ENCODE measurements around the gene PARP1. TPM values are rescaled to one million over a fixed set of nuclear protein-coding genes. Genes with fewer than 3 reads are reported as not detected.
"Not testable (repeated sequence)": the region's sequence is repeated elsewhere in the genome, so short reads cannot be mapped to it uniquely, and the experiment has no call there.

The PARP1 gene
- total RNA-seq, 1 experiment from 2014 or later, result 256 TPM

DNA sequence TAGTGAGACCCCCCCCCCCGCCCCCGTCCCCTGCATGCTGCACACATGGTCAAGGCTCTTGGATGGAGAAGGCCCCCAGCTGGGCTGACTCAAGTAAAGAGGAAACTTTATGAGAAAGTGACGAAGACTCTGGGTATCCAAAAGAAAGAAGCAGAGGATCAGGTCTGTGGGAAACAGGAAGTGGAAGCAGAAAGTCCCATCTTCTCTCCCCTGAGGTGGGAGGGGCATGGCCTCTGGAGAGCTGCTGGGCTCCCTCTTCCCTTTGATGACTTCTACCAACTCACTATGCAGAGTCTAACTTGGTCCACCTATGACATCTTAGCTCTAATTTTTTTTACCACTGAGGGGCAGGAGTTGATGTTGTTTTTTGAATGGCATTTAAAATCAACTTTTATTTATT lies 56.2 kb downstream of the PARP1 start:
- no peak for DNase-seq (ENCODE audit: low spot score)

GRCh38 chr1:226350519-226350865 lies 57.4 kb downstream of the PARP1 start:
- no peak for DNase-seq (ENCODE audit: low spot score)

GRCh38 chr1:226349801-226350518 lies 57.9 kb downstream of the PARP1 start:
- no peak for DNase-seq (ENCODE audit: low spot score)

- no peak for DNase-seq (ENCODE audit: low spot score)
These were observed 58.8 kb downstream of the PARP1 start for GRCh38 chr1:226349081-226349480.

- no peak for DNase-seq (ENCODE audit: low spot score)
These were observed 63.2 kb downstream of the PARP1 start for GRCh38 chr1:226344441-226345259.

DNA sequence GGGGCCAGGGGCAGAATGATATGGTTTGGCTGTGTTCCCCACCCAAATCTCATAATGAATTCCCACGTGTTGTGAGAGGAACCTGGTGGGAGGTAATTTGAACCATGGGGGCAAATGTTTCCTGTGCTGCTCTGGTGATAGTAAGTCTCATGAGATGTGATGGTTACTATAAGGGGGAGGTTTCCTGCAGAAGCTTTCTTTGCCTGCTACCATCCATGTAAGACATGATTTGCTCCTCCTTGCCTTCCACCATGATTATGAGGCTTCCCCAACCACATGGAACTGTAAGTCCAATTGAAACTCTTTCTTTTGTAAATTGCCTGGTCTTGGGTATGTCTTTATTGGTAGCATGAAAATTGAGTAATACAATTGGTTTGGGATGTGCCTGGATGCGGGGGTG lies 65.2 kb downstream of the PARP1 start:
- no peak for DNase-seq (ENCODE audit: low spot score)

DNA sequence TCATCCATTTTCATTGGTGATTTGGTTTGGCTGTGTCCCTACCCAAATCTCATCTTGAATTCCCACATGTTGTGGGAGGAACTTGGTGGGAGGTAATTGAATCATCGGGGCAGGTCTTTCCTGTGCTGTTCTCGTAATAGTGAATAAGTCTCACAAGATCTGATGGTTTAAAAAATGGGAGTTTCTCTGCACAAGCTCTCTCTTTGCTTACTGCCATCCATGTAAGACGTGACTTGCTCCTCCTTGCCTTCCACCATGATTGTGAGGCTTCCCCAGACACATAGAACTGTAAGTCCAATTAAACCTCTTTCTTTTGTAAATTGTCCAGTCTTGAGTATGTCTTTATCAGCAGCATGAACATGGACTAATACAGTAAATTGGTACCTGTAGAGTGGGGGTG lies 67.8 kb downstream of the PARP1 start:
- DNase-seq (ENCODE audit: low spot score), result not testable (repeated sequence)

- DNase-seq (ENCODE audit: low spot score), result no peak
These were observed 70.5 kb downstream of the PARP1 start for GRCh38 chr1:226337276-226337875.

DNA sequence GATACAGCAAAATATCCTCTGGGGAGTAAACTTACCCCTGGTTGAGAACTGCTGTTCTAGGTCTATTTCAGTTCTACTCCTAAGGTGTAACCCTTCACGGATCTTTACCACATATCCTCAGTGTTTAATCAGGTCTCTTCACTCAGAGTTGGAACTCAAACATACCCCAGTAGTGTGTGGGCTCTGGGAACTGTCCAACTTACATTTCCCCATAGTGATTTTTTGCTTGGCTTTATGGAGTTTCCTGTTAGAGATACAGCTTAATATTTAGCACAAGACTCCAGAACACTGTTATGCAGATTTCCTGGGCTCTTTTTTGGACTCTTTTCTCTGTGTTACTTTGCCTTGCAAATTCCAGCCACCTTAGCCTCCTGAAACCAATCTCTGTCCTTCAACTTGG lies 72.2 kb downstream of the PARP1 start:
- DNase-seq (ENCODE audit: low spot score), result no peak

GRCh38 chr1:226332947-226333346 lies 74.9 kb downstream of the PARP1 start:
- no peak for DNase-seq (ENCODE audit: low spot score)

DNA sequence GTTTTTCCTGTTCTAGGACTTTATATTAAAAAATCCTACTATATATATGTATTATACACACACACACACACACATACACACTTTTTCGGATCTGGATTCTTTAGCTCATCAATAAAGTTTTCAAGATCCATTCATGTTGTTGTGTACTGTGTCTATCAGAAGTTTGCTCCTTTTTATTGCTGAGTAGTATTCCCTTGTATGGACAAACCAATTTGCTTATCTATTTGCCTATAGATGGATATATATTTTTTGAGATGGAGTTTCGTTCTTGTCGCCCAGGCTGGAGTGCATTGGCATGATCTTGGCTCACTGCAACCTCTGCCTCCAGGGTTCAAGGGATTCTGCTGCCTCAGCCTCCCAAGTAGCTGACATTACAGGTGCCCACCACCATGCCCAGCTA lies 78.7 kb downstream of the PARP1 start:
- no peak for DNase-seq (ENCODE audit: low spot score)

DNA sequence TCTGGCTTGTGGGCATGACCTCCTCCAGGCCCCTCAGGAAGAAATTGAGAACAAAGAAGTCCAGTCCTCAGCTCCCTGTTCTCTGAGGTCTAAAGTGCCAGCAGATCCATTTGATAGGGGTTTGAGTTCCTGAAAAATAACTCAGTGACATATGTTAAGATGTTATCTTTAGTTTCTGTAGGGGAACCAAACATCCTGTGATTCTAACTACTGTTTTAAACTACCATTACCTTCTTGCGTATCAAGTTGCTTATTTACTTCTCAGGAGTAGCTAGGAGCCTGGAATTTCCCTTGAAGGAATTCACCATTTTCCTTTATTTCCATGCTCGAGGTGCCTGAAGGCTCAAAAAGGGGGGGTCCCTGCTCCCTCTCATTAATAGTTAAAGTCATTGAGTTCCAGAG lies 80.1 kb downstream of the PARP1 start:
- no peak for DNase-seq (ENCODE audit: low spot score)

DNA sequence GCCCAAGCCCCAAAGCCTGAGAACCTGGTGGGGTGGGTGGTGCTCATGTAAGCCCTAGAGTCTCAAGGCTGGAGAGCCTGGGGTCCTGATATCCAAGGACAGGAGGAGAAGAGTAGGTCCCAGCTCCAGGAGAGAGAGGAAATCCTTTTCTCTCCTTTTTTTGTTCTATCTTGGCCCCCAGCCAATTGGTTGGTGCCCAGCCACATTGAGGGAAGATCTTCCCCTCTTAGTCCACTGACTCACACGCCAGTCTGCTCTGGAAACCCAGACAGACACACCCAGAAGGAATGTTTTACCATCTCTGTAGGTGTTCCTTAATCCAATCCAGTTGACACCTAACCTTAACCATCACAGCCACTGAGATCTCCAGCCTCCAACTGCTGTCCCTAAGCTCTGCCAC lies 82.7 kb downstream of the PARP1 start:
- DNase-seq (ENCODE audit: low spot score), result peak; percentile 17

DNA sequence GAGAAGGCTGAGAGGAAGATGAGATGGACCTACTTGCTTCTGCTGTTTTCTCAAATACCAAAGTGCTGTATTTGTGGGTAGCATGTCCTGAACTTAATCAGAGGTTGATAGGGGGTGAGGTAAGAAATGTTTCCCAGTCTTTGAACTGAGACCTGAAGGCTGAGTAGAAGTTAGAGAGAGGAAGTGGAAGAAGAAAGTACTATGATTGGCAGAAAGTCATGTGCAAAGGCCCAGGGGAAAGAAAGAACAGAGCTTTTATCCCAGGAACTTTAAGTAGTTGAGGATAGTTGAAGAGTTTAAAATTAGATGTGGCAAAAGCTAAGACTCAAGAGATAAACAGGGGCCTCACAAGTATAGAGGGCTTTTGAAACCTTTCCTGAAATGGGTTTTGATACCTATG lies 83.4 kb downstream of the PARP1 start:
- DNase-seq (ENCODE audit: low spot score), result no peak

DNA sequence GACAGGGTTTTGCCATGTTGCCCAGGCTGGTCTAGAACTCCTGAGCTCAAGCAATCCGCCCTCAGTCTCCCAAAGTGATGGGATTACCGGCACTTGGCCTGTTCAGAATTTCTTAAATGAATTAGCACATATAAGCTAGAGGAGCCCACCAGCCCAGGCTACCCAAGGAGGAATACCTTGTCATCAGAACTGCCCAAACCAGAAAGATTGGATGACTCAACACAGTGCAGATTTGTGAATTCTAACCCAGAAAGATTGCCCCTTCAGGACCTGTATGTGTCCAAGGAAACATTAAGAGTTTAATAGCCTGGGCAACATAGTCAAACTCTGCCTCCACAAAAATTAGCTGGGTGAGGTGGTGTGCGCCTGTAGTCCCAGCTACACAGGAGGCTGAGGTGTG lies 84.9 kb downstream of the PARP1 start:
- no peak for DNase-seq (ENCODE audit: low spot score)

DNA sequence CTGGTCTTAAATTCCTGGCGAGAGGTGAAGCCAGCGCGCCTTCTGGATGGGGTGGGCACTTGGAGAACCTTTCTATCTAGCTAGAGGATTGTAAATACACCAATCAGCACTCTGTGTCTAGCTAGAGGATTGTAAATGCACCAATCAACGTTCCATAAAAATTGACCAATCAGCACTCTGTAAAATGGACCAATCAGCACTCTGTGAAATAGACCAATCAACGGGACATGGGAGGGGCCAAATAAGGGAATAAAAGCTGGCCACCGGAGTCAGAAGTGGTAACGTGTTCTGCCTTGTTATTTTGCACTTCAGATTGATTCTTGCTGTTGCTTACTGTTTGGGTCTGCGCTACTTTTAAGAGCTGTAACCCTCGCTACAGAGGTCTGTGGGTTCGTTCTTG lies 87.0 kb downstream of the PARP1 start:
- DNase-seq (ENCODE audit: low spot score), result no peak

- DNase-seq (ENCODE audit: low spot score), result no peak
These were observed 89.4 kb downstream of the PARP1 start for GRCh38 chr1:226318471-226318870.

DNA sequence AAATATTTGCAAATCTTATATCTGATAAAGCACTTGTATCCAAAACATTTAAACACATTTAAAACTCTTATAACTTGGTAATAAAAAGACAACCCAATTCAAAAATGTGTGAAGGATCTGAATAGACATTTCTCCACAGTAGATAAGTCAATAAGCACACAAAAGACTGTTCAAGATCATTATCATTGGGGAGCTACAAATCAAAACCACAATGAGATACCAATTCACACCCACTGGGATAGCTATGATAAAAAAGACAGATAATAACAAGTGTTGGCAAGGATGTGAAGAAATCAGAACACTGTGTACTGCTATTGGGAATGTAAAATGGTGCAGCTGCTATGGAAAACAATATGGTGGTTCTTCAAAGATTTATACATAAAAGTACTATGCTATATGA lies 93.8 kb downstream of the PARP1 start:
- no peak for DNase-seq (ENCODE audit: low spot score)

- no peak for DNase-seq (ENCODE audit: low spot score)
These were observed 95.8 kb downstream of the PARP1 start for GRCh38 chr1:226312065-226312464.

DNA sequence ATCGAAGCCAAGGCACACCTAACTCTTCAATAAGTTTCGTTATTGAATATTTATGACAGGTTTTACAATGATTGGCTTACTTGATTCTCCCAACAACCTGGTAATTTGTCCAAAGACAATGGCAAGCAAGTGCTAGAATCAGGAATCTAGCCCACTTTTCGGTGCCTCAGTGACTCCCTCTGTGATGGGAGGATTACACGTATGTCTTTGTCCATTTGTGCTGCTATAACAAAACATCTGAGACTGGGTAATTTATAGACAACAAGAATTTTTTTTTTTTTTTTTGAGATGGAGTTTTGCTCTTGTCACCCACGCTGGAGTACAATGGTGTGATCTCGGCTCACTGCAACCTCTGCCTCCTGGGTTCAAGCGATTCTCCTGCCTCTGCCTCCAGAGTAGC lies 96.5 kb downstream of the PARP1 start:
- DNase-seq (ENCODE audit: low spot score), result no peak

Data from H4 (cell line).